SK-N-SH treated with all-trans-retinoic acid at 6 μM for 48 hours (cell line): ENCODE data around the gene SIN3B.

Source experiments
- ARNTL ChIP-seq: fragments of 450-650 bp; formaldehyde crosslinking; IDR thresholded peaks from 2 replicates; pipeline ENCODE4 v1.5.0; 2020; ENCODE audit warnings: low read depth, mild to moderate bottlenecking, moderate library complexity, borderline replicate concordance
- BACH2 ChIP-seq: fragments of 250-450 bp; sonication (Bioruptor Pico); IDR thresholded peaks from 2 replicates; pipeline ENCODE4 v1.9.0; 2021; ENCODE audit warnings: mild to moderate bottlenecking, borderline replicate concordance
- CSDC2 ChIP-seq: fragments of 250-450 bp; sonication (Bioruptor Pico); IDR thresholded peaks from 2 replicates; pipeline ENCODE4 v1.5.0; 2020; ENCODE audit warnings: mild to moderate bottlenecking, moderate library complexity
- GLIS3 ChIP-seq: fragments of 250-450 bp; sonication (Bioruptor Pico); IDR thresholded peaks from 2 replicates; pipeline ENCODE4 v1.5.0; 2020; ENCODE audit warnings: mild to moderate bottlenecking, moderate library complexity
- RARB ChIP-seq: fragments of 250-450 bp; sonication (Bioruptor Pico); IDR thresholded peaks from 2 replicates; pipeline ENCODE4 v1.8.0; 2021; ENCODE audit warnings: mild to moderate bottlenecking, moderate library complexity
- TCF4 ChIP-seq: fragments of 250-450 bp; sonication (Bioruptor Pico); IDR thresholded peaks from 2 replicates; pipeline ENCODE4 v1.8.0; 2021; ENCODE audit warnings: mild to moderate bottlenecking, moderate library complexity, borderline replicate concordance
- ZC3H10 ChIP-seq: fragments of 250-450 bp; sonication (Bioruptor Pico); IDR thresholded peaks from 2 replicates; pipeline ENCODE4 v1.5.1; 2021; ENCODE audit warnings: mild to moderate bottlenecking, moderate library complexity
- ZFP3 ChIP-seq: fragments of 250-450 bp; sonication (Bioruptor Pico); IDR thresholded peaks from 2 replicates; pipeline ENCODE4 v1.5.0; 2020; ENCODE audit warnings: mild to moderate bottlenecking, moderate library complexity
- ZNF565 ChIP-seq: fragments of 450-650 bp; formaldehyde crosslinking; conservative IDR thresholded peaks from 2 replicates; pipeline ENCODE4 v1.5.0; 2020; ENCODE audit warnings: low read depth, mild to moderate bottlenecking, moderate library complexity
- TF ChIP-seq, protein P1 (sequence below): fragments of 250-450 bp; sonication (Bioruptor Pico); IDR thresholded peaks from 2 replicates; pipeline ENCODE4 v1.8.0; 2020; ENCODE audit warnings: mild to moderate bottlenecking, moderate library complexity, borderline replicate concordance
- TF ChIP-seq, protein P2 (sequence below): fragments of 250-450 bp; sonication (Bioruptor Pico); IDR thresholded peaks from 2 replicates; pipeline ENCODE4 v1.8.0; 2021; ENCODE audit warnings: low read depth, mild to moderate bottlenecking, moderate library complexity, borderline replicate concordance
- TF ChIP-seq, protein P3 (sequence below): fragments of 250-450 bp; sonication (Bioruptor Pico); IDR thresholded peaks from 2 replicates; pipeline ENCODE4 v1.5.1; 2020; ENCODE audit warnings: low read depth, mild to moderate bottlenecking, moderate library complexity

DNA sequence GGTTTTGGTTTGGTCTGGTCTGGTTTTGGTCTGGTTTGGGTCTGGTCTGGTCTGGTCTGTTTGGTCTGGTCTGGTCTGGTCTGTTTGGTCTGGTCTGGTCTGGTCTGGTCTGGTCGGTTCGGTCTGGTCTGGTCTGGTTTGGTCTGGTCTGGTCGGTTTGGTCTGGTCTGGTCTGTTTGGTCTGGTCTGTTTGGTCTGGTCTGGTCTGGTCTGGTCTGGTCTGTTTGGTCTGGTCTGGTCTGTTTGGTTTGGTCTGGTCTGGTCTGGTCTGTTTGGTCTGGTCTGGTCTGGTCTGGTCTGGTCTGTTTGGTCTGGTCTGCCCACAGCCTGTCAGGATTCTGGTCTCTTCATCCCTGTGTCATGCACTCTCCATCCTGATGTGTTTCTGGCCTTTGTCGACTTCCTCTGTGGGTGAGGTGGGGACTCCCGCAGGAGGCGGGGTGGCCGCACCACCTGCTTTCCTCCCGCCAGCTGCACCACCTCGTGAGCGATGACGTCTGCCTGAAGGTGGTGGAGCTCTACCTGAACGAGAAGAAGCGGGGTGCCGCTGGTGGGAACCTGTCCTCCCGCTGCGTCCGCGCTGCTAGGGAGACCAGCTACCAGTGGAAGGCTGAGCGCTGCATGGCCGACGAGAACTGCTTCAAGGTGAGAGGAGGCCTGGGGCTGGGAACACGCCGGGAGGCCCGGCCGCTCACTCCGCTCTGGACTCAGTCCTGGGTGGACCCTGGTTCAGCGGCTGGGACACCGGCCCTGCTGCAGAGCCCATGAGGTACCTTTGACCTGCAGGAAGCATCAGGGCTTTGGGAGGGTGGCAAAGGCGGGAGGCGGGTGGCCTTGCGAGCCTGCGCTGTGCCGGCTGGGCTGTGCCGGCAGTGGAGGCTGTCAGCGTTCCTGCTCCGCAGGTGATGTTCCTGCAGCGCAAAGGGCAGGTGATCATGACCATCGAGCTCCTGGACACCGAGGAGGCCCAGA is 46.7 kb downstream of the SIN3B start:
- no peak for TF ChIP-seq CSDC2 (CRISPR knock-in tag)
- no peak for TF ChIP-seq ZNF565
- no peak for TF ChIP-seq ZFP3 (CRISPR knock-in tag)
- TF ChIP-seq ZC3H10: no peak
- TF ChIP-seq RARB (CRISPR knock-in tag): no peak
- TF ChIP-seq, protein P1, sequence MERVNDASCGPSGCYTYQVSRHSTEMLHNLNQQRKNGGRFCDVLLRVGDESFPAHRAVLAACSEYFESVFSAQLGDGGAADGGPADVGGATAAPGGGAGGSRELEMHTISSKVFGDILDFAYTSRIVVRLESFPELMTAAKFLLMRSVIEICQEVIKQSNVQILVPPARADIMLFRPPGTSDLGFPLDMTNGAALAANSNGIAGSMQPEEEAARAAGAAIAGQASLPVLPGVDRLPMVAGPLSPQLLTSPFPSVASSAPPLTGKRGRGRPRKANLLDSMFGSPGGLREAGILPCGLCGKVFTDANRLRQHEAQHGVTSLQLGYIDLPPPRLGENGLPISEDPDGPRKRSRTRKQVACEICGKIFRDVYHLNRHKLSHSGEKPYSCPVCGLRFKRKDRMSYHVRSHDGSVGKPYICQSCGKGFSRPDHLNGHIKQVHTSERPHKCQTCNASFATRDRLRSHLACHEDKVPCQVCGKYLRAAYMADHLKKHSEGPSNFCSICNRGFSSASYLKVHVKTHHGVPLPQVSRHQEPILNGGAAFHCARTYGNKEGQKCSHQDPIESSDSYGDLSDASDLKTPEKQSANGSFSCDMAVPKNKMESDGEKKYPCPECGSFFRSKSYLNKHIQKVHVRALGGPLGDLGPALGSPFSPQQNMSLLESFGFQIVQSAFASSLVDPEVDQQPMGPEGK: no peak
- TF ChIP-seq ARNTL (CRISPR knock-in tag): no peak
- TF ChIP-seq GLIS3 (CRISPR knock-in tag): no peak
- TF ChIP-seq, protein P2, sequence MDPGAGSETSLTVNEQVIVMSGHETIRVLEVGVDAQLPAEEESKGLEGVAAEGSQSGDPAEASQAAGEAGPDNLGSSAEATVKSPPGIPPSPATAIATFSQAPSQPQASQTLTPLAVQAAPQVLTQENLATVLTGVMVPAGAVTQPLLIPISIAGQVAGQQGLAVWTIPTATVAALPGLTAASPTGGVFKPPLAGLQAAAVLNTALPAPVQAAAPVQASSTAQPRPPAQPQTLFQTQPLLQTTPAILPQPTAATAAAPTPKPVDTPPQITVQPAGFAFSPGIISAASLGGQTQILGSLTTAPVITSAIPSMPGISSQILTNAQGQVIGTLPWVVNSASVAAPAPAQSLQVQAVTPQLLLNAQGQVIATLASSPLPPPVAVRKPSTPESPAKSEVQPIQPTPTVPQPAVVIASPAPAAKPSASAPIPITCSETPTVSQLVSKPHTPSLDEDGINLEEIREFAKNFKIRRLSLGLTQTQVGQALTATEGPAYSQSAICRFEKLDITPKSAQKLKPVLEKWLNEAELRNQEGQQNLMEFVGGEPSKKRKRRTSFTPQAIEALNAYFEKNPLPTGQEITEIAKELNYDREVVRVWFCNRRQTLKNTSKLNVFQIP: no peak
- TF ChIP-seq, protein P3, sequence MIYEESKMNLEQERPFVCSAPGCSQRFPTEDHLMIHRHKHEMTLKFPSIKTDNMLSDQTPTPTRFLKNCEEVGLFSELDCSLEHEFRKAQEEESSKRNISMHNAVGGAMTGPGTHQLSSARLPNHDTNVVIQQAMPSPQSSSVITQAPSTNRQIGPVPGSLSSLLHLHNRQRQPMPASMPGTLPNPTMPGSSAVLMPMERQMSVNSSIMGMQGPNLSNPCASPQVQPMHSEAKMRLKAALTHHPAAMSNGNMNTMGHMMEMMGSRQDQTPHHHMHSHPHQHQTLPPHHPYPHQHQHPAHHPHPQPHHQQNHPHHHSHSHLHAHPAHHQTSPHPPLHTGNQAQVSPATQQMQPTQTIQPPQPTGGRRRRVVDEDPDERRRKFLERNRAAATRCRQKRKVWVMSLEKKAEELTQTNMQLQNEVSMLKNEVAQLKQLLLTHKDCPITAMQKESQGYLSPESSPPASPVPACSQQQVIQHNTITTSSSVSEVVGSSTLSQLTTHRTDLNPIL: no peak
- TF ChIP-seq TCF4 (CRISPR knock-in tag): no peak
- no peak for TF ChIP-seq BACH2
